Prostate gland (tissue), 2 donors: ENCODE measurements around the gene IL12RB1.

Source experiments
- CTCF ChIP-seq, 4 experiments: fragments of 200-600 bp in 2 of 4; fragments of 450-650 bp in 2 of 4; sonication (generic) in 2 of 4; IDR thresholded peaks; 1 replicate in 3 of 4; 2 replicates in 1 of 4; pipeline ENCODE4 v1.5.1; 2016 to 2019; ENCODE audit warnings: antibody characterized with exemption in 4 of 4, mild to moderate bottlenecking in 2 of 4, moderate library complexity in 2 of 4
- POLR2A ChIP-seq: fragments of 450-650 bp; IDR thresholded peaks from one replicate; pipeline ENCODE4 v1.6.1; 2016; ENCODE audit warnings: antibody characterized with exemption, mild to moderate bottlenecking
- POLR2AphosphoS5 ChIP-seq: sonication (generic); formaldehyde crosslinking; IDR thresholded peaks from one replicate; pipeline ENCODE4 v1.6.1; 2017; ENCODE audit warnings: antibody characterized with exemption

DNA sequence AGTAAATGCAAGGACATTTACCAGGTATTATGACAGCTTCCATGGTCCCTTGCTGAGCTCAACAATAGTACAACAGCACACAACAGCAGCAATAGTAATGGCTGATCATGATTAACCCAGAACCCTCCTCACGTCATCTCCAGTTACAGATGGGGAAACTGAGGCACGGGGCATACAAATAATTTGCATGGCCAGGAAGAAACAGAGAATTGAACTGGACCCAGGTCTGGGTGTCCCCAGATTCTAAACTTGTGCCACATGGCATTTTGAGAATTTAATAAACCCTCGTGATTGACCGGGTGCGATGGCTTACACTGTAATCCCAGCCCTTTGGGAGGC lies 18.0 kb upstream of the IL12RB1 start:
- TF ChIP-seq CTCF (IDR thresholded peaks at IDR 0.05), result no peak
- TF ChIP-seq POLR2A, result no peak
- TF ChIP-seq POLR2AphosphoS5, result no peak
